Measurements from ENCODE around the gene ZNF827. TPM values are rescaled to one million over a fixed set of nuclear protein-coding genes. Genes with fewer than 3 reads are reported as not detected.

The ZNF827 gene
- total RNA-seq, 2 donors from 2014 or later: 5.4 to 13.8 TPM

- Histone ChIP-seq H3K27me3 (no peaks in the 10 kb centered on the region), H3K4me3 (no peak overlapping the region), H3K4me1 (peaks cover 6% of the 10 kb centered on the region), H3K27ac (no peak overlapping the region), H3K36me3 (replicated peaks in 1 of 2; ENCODE audit: insufficient read depth in 1 of 2, low read depth in 2 of 2) (no peaks in the 10 kb centered on the region), H3K9me3 (no peaks in the 10 kb centered on the region)
- DNase-seq (peak in 1 of 4 donors; percentile 27), ATAC-seq (peak; percentile 59)
- 63 to 70% methylated on average over 2 of the region's 2 CpGs for WGBS, 2 donors
- TF ChIP-seq CTCF (IDR thresholded peaks at IDR 0.05) (no peak), POLR2A (IDR thresholded peaks at IDR 0.05) (no peak)
- intact Hi-C loops (cut with DNase I): no loop called here
Observed at GRCh38 chr4:145804116-145804515, 134.5 kb downstream of the ZNF827 start.

DNA sequence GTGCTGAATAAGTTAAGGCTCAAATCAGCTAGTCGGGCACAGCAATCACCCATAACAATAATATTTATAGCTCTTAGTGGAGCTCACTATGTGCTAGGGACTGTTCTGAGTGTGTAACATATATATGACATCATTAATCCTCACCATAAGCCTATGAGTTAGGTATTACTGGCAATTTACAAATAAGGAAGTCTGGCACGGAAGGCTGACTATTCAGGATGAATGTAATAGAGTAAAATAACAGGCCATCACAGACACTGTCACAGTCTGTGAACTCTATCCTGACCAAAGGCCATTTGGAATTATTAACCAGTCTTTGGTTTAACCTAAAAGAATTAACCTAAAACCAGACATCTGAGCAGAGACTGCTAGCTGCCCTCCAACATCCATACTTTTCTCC lies 139.4 kb downstream of the ZNF827 start:
- TF ChIP-seq CTCF (IDR thresholded peaks at IDR 0.05) (no peak), POLR2A (IDR thresholded peaks at IDR 0.05) (no peak)
- no peaks in the 10 kb centered on the region for H3K36me3 ChIP-seq (replicated peaks in 1 of 2; ENCODE audit: insufficient read depth in 1 of 2, low read depth in 2 of 2)
- no peak overlapping the region for H3K27ac ChIP-seq
- intact Hi-C loops (cut with DNase I): no loop called here
- 90 to 100% methylated on average over 2 of the region's 2 CpGs for WGBS, 2 donors
- ATAC-seq: no peak
- H3K9me3 ChIP-seq: no peaks in the 10 kb centered on the region
- no peaks in the 10 kb centered on the region for H3K27me3 ChIP-seq
- peaks cover 4% of the 10 kb centered on the region for H3K4me1 ChIP-seq
- H3K4me3 ChIP-seq: no peak overlapping the region
- no peak for DNase-seq

DNA sequence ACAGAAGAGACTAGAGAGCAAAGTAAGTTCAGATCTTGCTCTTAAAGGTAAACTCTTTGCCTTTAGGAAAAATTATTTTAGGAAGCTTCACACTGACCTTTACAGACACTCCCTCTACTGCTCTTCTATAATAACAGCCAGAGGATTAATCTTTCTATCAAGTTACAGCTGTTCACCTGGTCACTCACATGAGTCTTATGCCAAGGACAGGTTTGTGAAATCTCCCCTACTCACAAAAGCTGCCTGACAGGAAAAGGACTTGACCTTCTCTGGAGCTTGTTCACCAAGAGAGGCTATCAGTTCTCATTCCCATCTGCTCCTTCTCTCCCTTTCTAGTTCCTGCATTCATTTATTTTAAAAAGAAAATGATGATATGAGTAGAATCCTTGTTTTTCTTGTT lies 141.3 kb downstream of the ZNF827 start:
- DNase-seq (no peak), ATAC-seq (no peak)
- Histone ChIP-seq H3K4me1 (no peaks in the 10 kb centered on the region), H3K9me3 (no peaks in the 10 kb centered on the region), H3K4me3 (no peak overlapping the region), H3K27ac (no peak overlapping the region), H3K36me3 (replicated peaks in 1 of 2; ENCODE audit: insufficient read depth in 1 of 2, low read depth in 2 of 2) (no peaks in the 10 kb centered on the region), H3K27me3 (no peaks in the 10 kb centered on the region)
- TF ChIP-seq POLR2A (IDR thresholded peaks at IDR 0.05): no peak
- intact Hi-C loops (cut with DNase I): no loop called here

DNA sequence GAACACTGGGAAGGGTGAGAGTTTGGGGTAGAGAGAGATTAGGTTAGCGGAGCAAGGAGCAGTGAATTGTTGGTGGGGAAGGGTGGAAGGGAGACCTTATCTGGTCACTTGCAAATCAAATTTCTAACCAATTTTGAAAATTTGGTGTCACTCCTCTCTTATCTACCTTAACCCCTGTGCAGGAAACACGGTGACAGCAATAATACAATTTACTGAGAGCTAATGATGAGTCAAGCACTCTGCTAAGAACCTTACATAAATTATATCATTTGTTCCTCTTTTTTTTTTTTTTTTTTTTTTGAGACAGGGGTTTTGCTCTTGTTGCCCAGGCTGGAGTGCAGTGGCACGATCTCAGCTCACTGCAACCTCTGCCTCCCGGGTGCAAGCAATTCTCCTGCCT lies 142.3 kb downstream of the ZNF827 start:
- H3K27me3 ChIP-seq: no peaks in the 10 kb centered on the region
- WGBS, 2 donors: 92% methylated on average over 4 of the region's 4 CpGs
- no peaks in the 10 kb centered on the region for H3K36me3 ChIP-seq (replicated peaks in 1 of 2; ENCODE audit: insufficient read depth in 1 of 2, low read depth in 2 of 2)
- no peak overlapping the region for H3K27ac ChIP-seq
- H3K4me3 ChIP-seq: no peak overlapping the region
- intact Hi-C loops (cut with DNase I): no loop called here
- TF ChIP-seq CTCF (IDR thresholded peaks at IDR 0.05) (no peak), POLR2A (IDR thresholded peaks at IDR 0.05) (no peak)
- no peaks in the 10 kb centered on the region for H3K4me1 ChIP-seq
- H3K9me3 ChIP-seq: no peaks in the 10 kb centered on the region
- ATAC-seq (no peak), DNase-seq (no peak)

DNA sequence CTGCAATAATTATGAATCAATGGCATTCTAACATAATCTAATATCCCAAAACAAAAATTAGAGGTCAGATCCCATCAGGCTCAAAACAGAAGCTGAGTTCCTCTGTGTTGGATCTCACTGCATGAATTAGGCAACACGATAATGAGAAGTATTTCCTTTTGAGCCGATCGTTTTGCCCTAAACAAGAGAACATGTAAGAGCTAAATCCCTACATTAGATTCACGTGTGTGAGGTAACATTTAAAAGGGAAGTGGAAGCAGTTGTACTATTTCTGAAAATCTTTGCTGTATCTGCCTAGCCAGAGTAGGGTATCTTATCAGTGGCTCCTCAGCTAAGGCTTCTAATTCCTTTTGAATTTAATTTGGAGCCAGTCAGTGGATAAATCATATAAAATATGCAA lies 143.1 kb downstream of the ZNF827 start:
- H3K27ac ChIP-seq: no peak overlapping the region
- H3K36me3 ChIP-seq (replicated peaks in 1 of 2; ENCODE audit: insufficient read depth in 1 of 2, low read depth in 2 of 2): no peaks in the 10 kb centered on the region
- no peaks in the 10 kb centered on the region for H3K4me1 ChIP-seq
- intact Hi-C loops (cut with DNase I): no loop called here
- H3K4me3 ChIP-seq: no peak overlapping the region
- H3K27me3 ChIP-seq: no peaks in the 10 kb centered on the region
- no peak for DNase-seq
- ATAC-seq: no peak
- TF ChIP-seq CTCF (IDR thresholded peaks at IDR 0.05) (no peak), POLR2A (IDR thresholded peaks at IDR 0.05) (no peak)
- no peaks in the 10 kb centered on the region for H3K9me3 ChIP-seq
- 77 to 90% methylated on average over 4 of the region's 4 CpGs for WGBS, 2 donors
